A673 (cell line): ENCODE data around the gene DMP1. TPM values are rescaled to one million over a fixed set of nuclear protein-coding genes. Genes with fewer than 3 reads are reported as not detected.

Experiments used
- BruUV-seq: library from RNA; stranded (reverse); fragments of 400-500 nt; replicated peaks from 2 replicates; lab custom pipeline; 2021; lab: Mats Ljungman, UMichigan
- CTCF ChIA-PET: fragments of 300-600 bp; sonication (Branson Sonifier 250); formaldehyde crosslinking; loops from one replicate; lab custom pipeline; 2022; ENCODE audit warnings: antibody characterized with exemption; lab: Charles Lee
- POLR2A ChIA-PET: fragments of 300-600 bp; sonication (Branson Sonifier 250); formaldehyde crosslinking; loops from one replicate; lab custom pipeline; 2022; ENCODE audit warnings: antibody characterized with exemption; ENCODE audit not compliant: low non-redundant PET; lab: Charles Lee
- DNase-seq: peaks from one replicate; pipeline ENCODE4 v3.0.0-alpha.2; 2015; ENCODE audit warnings: low spot score
- H3K27ac ChIP-seq: fragments of 200-600 bp; sonication (generic); 2 replicates; pipeline ENCODE4 v1.5.1; 2016; ENCODE audit warnings: mixed run types, low read depth, mild to moderate bottlenecking, mixed read lengths, antibody characterized with exemption, low read length; ENCODE audit not compliant: poor library complexity, severe bottlenecking
- H3K27me3 ChIP-seq: fragments of 200-600 bp; sonication (generic); replicated peaks from 2 replicates; pipeline ENCODE4 v1.6.1; 2017; ENCODE audit warnings: mixed run types, low read depth, mild to moderate bottlenecking, mixed read lengths, antibody characterized with exemption, low read length; ENCODE audit not compliant: insufficient read depth, poor library complexity
- H3K36me3 ChIP-seq: fragments of 200-600 bp; sonication (generic); 2 replicates; pipeline ENCODE4 v1.6.1; 2016; ENCODE audit warnings: mixed run types, mild to moderate bottlenecking, mixed read lengths, antibody characterized with exemption, low read length; ENCODE audit not compliant: insufficient read depth, poor library complexity, severe bottlenecking
- H3K4me1 ChIP-seq: fragments of 200-600 bp; sonication (generic); 2 replicates; pipeline ENCODE4 v1.6.1; 2017; ENCODE audit warnings: mixed run types, mild to moderate bottlenecking, mixed read lengths, antibody characterized with exemption, low read length; ENCODE audit not compliant: insufficient read depth, poor library complexity, severe bottlenecking
- H3K4me3 ChIP-seq: fragments of 200-600 bp; sonication (generic); 2 replicates; pipeline ENCODE4 v1.5.1; 2016; ENCODE audit warnings: low read depth, mixed run types, mild to moderate bottlenecking, mixed read lengths, low read length; ENCODE audit not compliant: poor library complexity, severe bottlenecking
- H3K9me3 ChIP-seq: fragments of 200-600 bp; sonication (generic); 2 replicates; pipeline ENCODE4 v1.6.1; 2016; ENCODE audit warnings: mixed run types, low read depth, mild to moderate bottlenecking, mixed read lengths, antibody characterized with exemption, low read length; ENCODE audit not compliant: poor library complexity, severe bottlenecking
- CTCF ChIP-seq: fragments of 300-800, 200-600 bp; sonication (generic); conservative IDR thresholded peaks from 2 replicates; pipeline ENCODE4 v1.5.1; 2017; ENCODE audit warnings: low read depth, mild to moderate bottlenecking, antibody characterized with exemption, low read length, moderate library complexity, mixed read lengths
- EZH2 ChIP-seq: fragments of 200-600 bp; sonication (generic); IDR thresholded peaks from 2 replicates; pipeline ENCODE4 v1.6.1; 2017; ENCODE audit warnings: borderline replicate concordance, low read depth, mild to moderate bottlenecking, mixed read lengths, antibody characterized with exemption, low read length; ENCODE audit not compliant: poor library complexity, severe bottlenecking
- intact Hi-C: fragments of 100-400 bp; cut with micrococcal nuclease; formaldehyde crosslinking; loops from one replicate; pipeline ENCODE4 v1.10.0; 2022; ENCODE audit not compliant: unreplicated experiment
- total RNA-seq: library from RNA; stranded (reverse); gene quantifications from 2 replicates; pipeline ENCODE4 v1.2.3, GENCODE V29; 2021

The DMP1 gene
- total RNA-seq, 1 experiment from 2014 or later, result not detected

GRCh38 chr4:87650938-87651337 is 858 bp downstream of the DMP1 start:
- Histone ChIP-seq H3K9me3 (no peaks in the 10 kb centered on the region), H3K4me1 (no peaks in the 10 kb centered on the region), H3K36me3 (no peaks in the 10 kb centered on the region), H3K27me3 (no peaks in the 10 kb centered on the region), H3K27ac (no peak overlapping the region), H3K4me3 (no peak overlapping the region)
- no TSS peak for BruUV-seq
- TF ChIP-seq CTCF (no peak), EZH2 (no peak)
- intact Hi-C loops, result no loop called here
- POLR2A ChIA-PET, result no interaction called here
- CTCF ChIA-PET, result no interaction called here
- DNase-seq, result no peak

- intact Hi-C loops, result no loop called here
These were observed 1.9 kb downstream of the DMP1 start for GRCh38 chr4:87651941-87652340.

GRCh38 chr4:87654487-87655044 is 4.5 kb downstream of the DMP1 start:
- Histone ChIP-seq H3K36me3 (no peaks in the 10 kb centered on the region), H3K27ac (no peak overlapping the region), H3K4me3 (no peak overlapping the region), H3K9me3 (no peaks in the 10 kb centered on the region), H3K27me3 (no peaks in the 10 kb centered on the region), H3K4me1 (no peaks in the 10 kb centered on the region)
- DNase-seq, result no peak
- ChIA-PET POLR2A (no interaction called here), CTCF (no interaction called here)
- intact Hi-C loops, result no loop called here
- TF ChIP-seq EZH2 (no peak), CTCF (no peak)
- BruUV-seq, result no TSS peak

More at GRCh38 chr4:87651941-87652340, 1.9 kb downstream of the DMP1 start:
- no peak overlapping the region for H3K27ac ChIP-seq
- no peaks in the 10 kb centered on the region for H3K4me1 ChIP-seq
- ChIA-PET POLR2A (interaction anchor here (0.7 kb wide), 1 partner anchor 1100 kb away, joined by 3 read pairs; no protein-coding TSS in a partner anchor), CTCF (no interaction called here)
- no peak for DNase-seq
- TF ChIP-seq EZH2 (no peak), CTCF (no peak)
- H3K36me3 ChIP-seq, result no peaks in the 10 kb centered on the region
- H3K27me3 ChIP-seq, result no peaks in the 10 kb centered on the region
- BruUV-seq, result no TSS peak
- no peaks in the 10 kb centered on the region for H3K9me3 ChIP-seq
- no peak overlapping the region for H3K4me3 ChIP-seq
